Mesenchymal stem cell (in vitro differentiated cells and primary cell): ENCODE results near the gene GRM7.

Experiments used
- DNase-seq: peaks from one replicate; pipeline ENCODE4 v3.0.0-alpha.2; 2013
- H2AFZ ChIP-seq: one replicate; pipeline ENCODE4 v1.6.1; 2013; ENCODE audit warnings: low read depth, mild to moderate bottlenecking, control low read depth, inconsistent platforms, low read length, moderate library complexity
- H2AK5ac ChIP-seq: 2 replicates; pipeline ENCODE4 v1.6.1; 2013; ENCODE audit warnings: low read length, moderate library complexity, mild to moderate bottlenecking, inconsistent platforms; ENCODE audit not compliant: severe bottlenecking
- H2BK120ac ChIP-seq: one replicate; pipeline ENCODE4 v1.6.1; 2013; ENCODE audit warnings: low read depth, mild to moderate bottlenecking, inconsistent platforms, low read length, moderate library complexity
- H2BK12ac ChIP-seq, 2 experiments: one replicate each; pipeline ENCODE4 v1.6.1; 2013; ENCODE audit warnings: inconsistent platforms in 2 of 2, low read length in 2 of 2, mild to moderate bottlenecking in 2 of 2, moderate library complexity in 2 of 2, control low read depth in 1 of 2
- H2BK15ac ChIP-seq: one replicate; pipeline ENCODE4 v1.6.1; 2013; ENCODE audit warnings: mild to moderate bottlenecking, low read depth, inconsistent platforms; ENCODE audit not compliant: poor library complexity, severe bottlenecking
- H2BK5ac ChIP-seq: 2 replicates; pipeline ENCODE4 v1.6.1; 2013; ENCODE audit warnings: low read depth, mild to moderate bottlenecking, low read length, control low read depth, inconsistent platforms; ENCODE audit not compliant: poor library complexity, severe bottlenecking
- H3K14ac ChIP-seq, 2 experiments: one replicate each; pipeline ENCODE4 v1.6.1; 2013; ENCODE audit warnings: inconsistent platforms in 2 of 2, low read length in 2 of 2, control low read depth in 1 of 2, mild to moderate bottlenecking in 1 of 2, moderate library complexity in 1 of 2
- H3K18ac ChIP-seq, 2 experiments: one replicate each; pipeline ENCODE4 v1.6.1; 2013; ENCODE audit warnings: inconsistent platforms in 2 of 2, low read length in 2 of 2, control low read depth in 1 of 2, low read depth in 1 of 2, mild to moderate bottlenecking in 1 of 2
- H3K23ac ChIP-seq, 2 experiments: one replicate each; pipeline ENCODE4 v1.6.1; 2013; ENCODE audit warnings: inconsistent platforms in 2 of 2, low read length in 2 of 2, mild to moderate bottlenecking in 2 of 2, moderate library complexity in 2 of 2, control low read depth in 1 of 2
- H3K27ac ChIP-seq: 2 replicates; pipeline ENCODE4 v1.5.1; 2013; ENCODE audit warnings: mild to moderate bottlenecking, moderate library complexity, low read length, control low read depth, inconsistent platforms; ENCODE audit not compliant: poor library complexity, severe bottlenecking
- H3K27me3 ChIP-seq, 2 experiments: 2 replicates each; pipeline versions ENCODE4 v1.6.1 to v1.7.0; 2013; ENCODE audit warnings: low read length in 2 of 2, mild to moderate bottlenecking in 2 of 2, moderate library complexity in 2 of 2, control low read depth in 1 of 2, inconsistent platforms in 1 of 2; ENCODE audit not compliant: control insufficient read depth in 1 of 2, insufficient read depth in 1 of 2
- H3K36me3 ChIP-seq, 2 experiments: 2 replicates each; pipeline versions ENCODE4 v1.6.1 to v1.7.0; 2013; ENCODE audit warnings: low read length in 2 of 2, control low read depth in 1 of 2, inconsistent platforms in 1 of 2, low read depth in 1 of 2, mild to moderate bottlenecking in 1 of 2; ENCODE audit not compliant: insufficient read depth in 2 of 2, control insufficient read depth in 1 of 2
- H3K4ac ChIP-seq, 2 experiments: one replicate each; pipeline ENCODE4 v1.6.1; 2013; ENCODE audit warnings: inconsistent platforms in 2 of 2, low read length in 2 of 2, mild to moderate bottlenecking in 2 of 2, moderate library complexity in 2 of 2, control low read depth in 1 of 2, low read depth in 1 of 2
- H3K4me1 ChIP-seq: 2 replicates; pipeline ENCODE4 v1.6.1; 2013; ENCODE audit warnings: low read depth, low read length, control low read depth; ENCODE audit not compliant: control insufficient read depth, insufficient read depth
- H3K4me2 ChIP-seq: 2 replicates; pipeline ENCODE4 v1.6.1; 2013; ENCODE audit warnings: low read length, mild to moderate bottlenecking, inconsistent platforms; ENCODE audit not compliant: poor library complexity, severe bottlenecking
- H3K4me3 ChIP-seq, 2 experiments: 2 replicates each; pipeline versions ENCODE4 v1.5.1 to v1.7.0; 2013; ENCODE audit warnings: low read length in 2 of 2, mild to moderate bottlenecking in 2 of 2, control low read depth in 1 of 2, low read depth in 1 of 2; ENCODE audit not compliant: insufficient read depth in 1 of 2
- H3K79me1 ChIP-seq: replicated peaks from 2 replicates; pipeline ENCODE4 v1.6.1; 2013; ENCODE audit warnings: mild to moderate bottlenecking, control low read depth, low read length, inconsistent platforms; ENCODE audit not compliant: poor library complexity, severe bottlenecking
- H3K9ac ChIP-seq: 2 replicates; pipeline ENCODE4 v1.7.0; 2013; ENCODE audit warnings: mild to moderate bottlenecking, low read length, moderate library complexity
- H3K9me3 ChIP-seq: 2 replicates; pipeline ENCODE4 v1.7.0; 2013; ENCODE audit warnings: mild to moderate bottlenecking, low read length; ENCODE audit not compliant: control insufficient read depth
- H4K8ac ChIP-seq: one replicate; pipeline ENCODE4 v1.6.1; 2013; ENCODE audit warnings: inconsistent platforms, mild to moderate bottlenecking, low read length, moderate library complexity
- H4K91ac ChIP-seq: one replicate; pipeline ENCODE4 v1.6.1; 2013; ENCODE audit warnings: mild to moderate bottlenecking, low read length, inconsistent platforms
- WGBS: methylation state at CpG from one replicate; pipeline ENCODE4 v1.1.7; 2013; ENCODE audit warnings: mixed read lengths; 5-methylcytosine and 5-hydroxymethylcytosine counted together

The GRM7 gene

DNA sequence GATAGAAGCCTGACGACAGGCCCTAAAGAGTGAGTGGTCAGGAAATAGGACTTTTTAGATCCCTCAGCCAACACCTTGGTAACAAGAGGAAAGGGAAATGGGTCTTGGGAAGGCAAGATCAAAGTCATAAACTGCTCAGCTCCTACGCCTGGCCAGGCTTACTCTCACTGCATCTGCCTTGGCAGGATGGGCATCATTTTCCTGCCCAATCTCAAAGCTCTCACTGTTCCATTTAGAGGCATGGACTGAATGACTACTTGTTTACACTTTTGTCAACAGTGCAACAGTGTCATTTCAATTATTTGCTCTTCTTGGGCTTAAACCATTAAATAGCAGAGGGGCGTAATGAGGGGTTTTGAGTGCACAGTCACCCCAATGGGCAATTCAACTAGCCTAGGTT, 808.7 kb downstream of the GRM7 start:
- Histone ChIP-seq H3K18ac (no peak overlapping the region), H2BK120ac (no peak overlapping the region), H3K79me1 (no peaks in the 10 kb centered on the region), H3K23ac (no peak overlapping the region), H4K8ac (no peak overlapping the region), H3K9ac (no peak overlapping the region), H3K4me3 (no peak overlapping the region), H3K27me3 (no peaks in the 10 kb centered on the region), H2BK12ac (no peak overlapping the region), H3K4me1 (no peaks in the 10 kb centered on the region), H3K9me3 (no peaks in the 10 kb centered on the region), H3K36me3 (no peaks in the 10 kb centered on the region), H2BK15ac (no peak overlapping the region), H2BK5ac (no peak overlapping the region), H3K14ac (no peak overlapping the region), H3K4me2 (no peak overlapping the region), H4K91ac (no peak overlapping the region), H3K4ac (no peak overlapping the region), H2AK5ac (no peak overlapping the region), H3K27ac (no peak overlapping the region), H2AFZ (no peak overlapping the region)
- DNase-seq, result no peak
- 86% methylated on average over 3 of the region's 3 CpGs for WGBS

DNA sequence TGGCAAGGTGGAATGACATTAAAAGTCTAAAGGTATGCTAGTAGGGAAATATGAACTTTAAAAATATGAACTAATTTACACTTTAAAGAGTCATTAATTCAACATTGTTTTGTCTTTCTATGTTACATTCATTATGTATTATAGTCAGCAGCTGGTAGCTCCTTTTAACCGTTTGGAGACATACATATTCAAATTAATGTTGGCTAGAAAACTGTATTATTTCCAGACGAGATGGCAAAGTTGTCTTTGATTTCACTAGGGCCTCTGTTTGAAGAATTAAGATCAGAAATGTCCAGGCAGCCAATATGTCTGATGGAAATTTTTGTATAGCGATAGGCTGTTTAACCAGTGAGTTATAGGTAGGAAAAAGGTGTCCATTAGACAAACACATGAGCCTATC, 817.6 kb downstream of the GRM7 start:
- Histone ChIP-seq H3K4me2 (no peak overlapping the region), H3K27ac (no peak overlapping the region), H3K4ac (no peak overlapping the region), H3K79me1 (no peaks in the 10 kb centered on the region), H4K8ac (no peak overlapping the region), H2AK5ac (no peak overlapping the region), H2BK12ac (no peak overlapping the region), H3K14ac (no peak overlapping the region), H2BK5ac (no peak overlapping the region), H4K91ac (no peak overlapping the region), H2BK120ac (no peak overlapping the region), H3K9me3 (no peaks in the 10 kb centered on the region), H3K36me3 (no peaks in the 10 kb centered on the region), H3K18ac (no peak overlapping the region), H2AFZ (no peak overlapping the region), H3K4me3 (no peak overlapping the region), H2BK15ac (no peak overlapping the region), H3K27me3 (no peaks in the 10 kb centered on the region), H3K23ac (no peak overlapping the region), H3K4me1 (no peaks in the 10 kb centered on the region), H3K9ac (no peak overlapping the region)
- 77% methylated on average over 3 of the region's 3 CpGs for WGBS
- DNase-seq, result no peak

GRCh38 chr3:7682822-7683229, 821.9 kb downstream of the GRM7 start:
- no peaks in the 10 kb centered on the region for H3K9me3 ChIP-seq
- no peak overlapping the region for H3K14ac ChIP-seq
- no peak overlapping the region for H2BK5ac ChIP-seq
- H4K91ac ChIP-seq, result no peak overlapping the region
- H3K9ac ChIP-seq, result peak overlapping the region; percentile 33
- H3K4me2 ChIP-seq, result no peak overlapping the region
- WGBS, result 51% methylated on average over 3 of the region's 4 CpGs
- no peak overlapping the region for H3K23ac ChIP-seq
- H4K8ac ChIP-seq, result no peak overlapping the region
- H3K27me3 ChIP-seq, result no peaks in the 10 kb centered on the region
- H3K4ac ChIP-seq, result no peak overlapping the region
- no peak overlapping the region for H2AFZ ChIP-seq
- H3K27ac ChIP-seq, result no peak overlapping the region
- no peaks in the 10 kb centered on the region for H3K4me1 ChIP-seq
- H2BK120ac ChIP-seq, result no peak overlapping the region
- H3K79me1 ChIP-seq, result no peaks in the 10 kb centered on the region
- no peak overlapping the region for H2BK15ac ChIP-seq
- H2BK12ac ChIP-seq, result no peak overlapping the region
- no peak overlapping the region for H3K4me3 ChIP-seq
- H3K36me3 ChIP-seq, result no peaks in the 10 kb centered on the region
- H3K18ac ChIP-seq, result no peak overlapping the region
- H2AK5ac ChIP-seq, result no peak overlapping the region
- DNase-seq, result peak; percentile 15

- Histone ChIP-seq H3K9me3 (no peaks in the 10 kb centered on the region), H3K4me3 (no peak overlapping the region), H3K18ac (no peak overlapping the region), H2BK5ac (no peak overlapping the region), H3K27me3 (no peaks in the 10 kb centered on the region), H3K36me3 (no peaks in the 10 kb centered on the region), H4K91ac (no peak overlapping the region), H3K27ac (no peak overlapping the region), H2BK12ac (no peak overlapping the region), H3K79me1 (no peaks in the 10 kb centered on the region), H2AK5ac (no peak overlapping the region), H3K4ac (no peak overlapping the region), H3K23ac (no peak overlapping the region), H2AFZ (no peak overlapping the region), H4K8ac (no peak overlapping the region), H2BK15ac (no peak overlapping the region), H3K14ac (no peak overlapping the region), H3K4me2 (no peak overlapping the region), H3K9ac (peak overlapping the region; percentile 33), H2BK120ac (no peak overlapping the region), H3K4me1 (no peaks in the 10 kb centered on the region)
- WGBS, result no CpG with 5 or more reads among the region's 1 CpG
- DNase-seq, result no peak
These were observed 822.5 kb downstream of the GRM7 start for GRCh38 chr3:7683426-7683825.
